Right lobe of liver (tissue), 6 donors: ENCODE data around the gene DSCAML1. TPM values are rescaled to one million over a fixed set of nuclear protein-coding genes. Genes with fewer than 3 reads are reported as not detected.

Source experiments
- ATAC-seq, 4 donors: fragments of 200-7000 bp; cut with Tn5 transposase; one replicate each; pipeline ENCODE4 v1.9.1; 2020; ENCODE audit warnings: mild to moderate bottlenecking in 4 of 4, moderate library complexity in 4 of 4
- DNase-seq, 3 donors: peaks; one replicate each; pipeline ENCODE4 v3.0.0-alpha.2; 2020
- H3K27ac ChIP-seq, 3 donors: fragments of 200-600 bp; one replicate each; pipeline ENCODE4 v1.8.0; 2022
- H3K27me3 ChIP-seq, 2 donors: fragments of 200-600 bp; one replicate each; pipeline ENCODE4 v1.8.0; 2022
- H3K36me3 ChIP-seq, 4 donors: fragments of 200-600 bp; sonication (generic) in 1 of 4; one replicate each; pipeline versions ENCODE4 v1.5.1 to v1.8.0; 2017 to 2022; ENCODE audit warnings: control low read depth in 1 of 4
- H3K4me1 ChIP-seq, 4 donors: fragments of 200-600 bp; sonication (generic) in 1 of 4; one replicate each; pipeline versions ENCODE4 v1.5.1 to v1.8.0; 2017 to 2022; ENCODE audit warnings: control low read depth in 1 of 4
- H3K4me3 ChIP-seq, 3 donors: fragments of 200-600 bp; one replicate each; pipeline ENCODE4 v1.8.0; 2022
- H3K9me3 ChIP-seq, 4 donors: fragments of 200-600 bp; sonication (generic) in 1 of 4; one replicate each; pipeline versions ENCODE4 v1.5.1 to v1.8.0; 2017 to 2022; ENCODE audit warnings: control low read depth in 1 of 4
- CTCF ChIP-seq, 4 donors: fragments of 200-600 bp in 3 of 4; fragments of 450-650 bp in 1 of 4; IDR thresholded peaks; one replicate each; pipeline versions ENCODE4 v1.5.1 to v1.8.0; 2016 to 2022; ENCODE audit warnings: antibody characterized with exemption in 4 of 4, mild to moderate bottlenecking in 2 of 4
- POLR2A ChIP-seq: fragments of 450-650 bp; IDR thresholded peaks from one replicate; pipeline ENCODE4 v1.6.1; 2017; ENCODE audit warnings: antibody characterized with exemption, mild to moderate bottlenecking
- WGBS: methylation state at CpG from one replicate; pipeline ENCODE4 v1.1.6; 2018; ENCODE audit warnings: low coverage, low lambda C conversion rate; ENCODE audit not compliant: insufficient coverage; ENCODE audit errors: missing lambda C conversion rate; 5-methylcytosine and 5-hydroxymethylcytosine counted together
- intact Hi-C, 2 donors: fragments of 100-400 bp; cut with DNase I; formaldehyde crosslinking; loops; one replicate each; pipeline versions ENCODE4 v1.11.2 to v1.14.1; 2022
- total RNA-seq, 6 experiments: library from RNA; depleted of rRNA in 2 of 6; stranded (reverse); fragments of >200 nt in 2 of 6; fragmentation: NEBNext Ultra II Directional in 3 of 6; extraction: Animal tissue kit (Norgen Biotek cat#: 25700) in 3 of 6; gene quantifications; one replicate each; pipeline versions ENCODE4 v1.1.0 to v1.2.4, GENCODE V29; 2016 to 2023
- donor health status: DM: no; HTN: yes; CAD: no.
- donor health status: DM: no; HTN: no; CAD: no.
- donor health status: DM: no; HTN: no; CAD: no.
- donor health status: DM: no; HTN: yes; CAD: no.
- donor health status: DM: no; HTN: yes; CAD: no.

DSCAML1 gene
- total RNA-seq, 6 experiments from 2014 or later = 0.06 to 0.92 (median 0.22) TPM; not detected in 1

DNA sequence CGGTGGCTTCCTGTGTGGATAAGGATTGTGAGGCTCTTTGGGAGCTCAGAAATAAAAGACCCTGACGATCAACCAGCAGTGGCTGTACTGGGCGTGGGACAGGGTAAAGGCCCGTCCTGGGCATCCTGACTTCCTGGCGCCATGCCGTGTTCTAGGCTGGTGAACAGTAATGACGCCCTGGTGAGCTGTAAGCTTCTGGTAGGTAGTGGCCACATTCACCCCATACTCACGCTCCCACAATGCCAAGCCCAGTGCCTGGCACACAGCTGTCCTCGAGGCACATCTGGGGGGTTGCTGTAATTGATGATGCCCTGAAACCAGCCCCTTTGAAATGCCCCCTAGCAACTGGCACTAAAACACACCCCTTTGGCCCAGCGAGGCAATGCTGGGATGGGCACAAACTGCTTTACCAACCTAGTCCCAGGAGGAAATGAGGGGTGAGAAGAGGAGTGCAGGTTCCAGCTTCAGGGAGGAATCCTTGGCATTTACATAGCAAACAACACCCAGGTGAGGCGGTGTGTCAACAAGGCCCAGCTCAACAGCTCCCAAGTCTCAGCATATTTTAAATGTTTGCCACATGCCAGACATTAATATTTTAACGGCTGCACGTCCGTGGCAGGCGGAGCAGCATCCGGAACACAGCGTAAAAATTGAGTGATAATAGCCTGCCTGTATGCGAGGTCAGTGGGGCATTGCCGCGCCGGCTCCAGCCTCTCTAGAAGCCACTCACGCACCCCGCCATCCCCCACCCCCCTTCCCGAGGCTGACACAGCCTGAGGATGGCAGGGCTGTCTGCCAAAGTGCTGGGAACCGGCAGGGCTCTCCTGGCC lies 79.3 kb downstream of the DSCAML1 start:
- Histone ChIP-seq H3K4me3 (no peak overlapping the region), H3K36me3 (no peaks in the 10 kb centered on the region), H3K27me3 (no peaks in the 10 kb centered on the region), H3K9me3 (no peaks in the 10 kb centered on the region), H3K27ac (no peak overlapping the region), H3K4me1 (no peaks in the 10 kb centered on the region)
- intact Hi-C loops = no loop called here
- TF ChIP-seq CTCF (IDR thresholded peaks at IDR 0.05) (no peak), POLR2A (no peak)
- WGBS = 42% methylated on average over 10 of the region's 25 CpGs
- ATAC-seq (peak in 3 of 4 donors; percentile 21 to 53 (median 52)), DNase-seq (no peak)

DNA sequence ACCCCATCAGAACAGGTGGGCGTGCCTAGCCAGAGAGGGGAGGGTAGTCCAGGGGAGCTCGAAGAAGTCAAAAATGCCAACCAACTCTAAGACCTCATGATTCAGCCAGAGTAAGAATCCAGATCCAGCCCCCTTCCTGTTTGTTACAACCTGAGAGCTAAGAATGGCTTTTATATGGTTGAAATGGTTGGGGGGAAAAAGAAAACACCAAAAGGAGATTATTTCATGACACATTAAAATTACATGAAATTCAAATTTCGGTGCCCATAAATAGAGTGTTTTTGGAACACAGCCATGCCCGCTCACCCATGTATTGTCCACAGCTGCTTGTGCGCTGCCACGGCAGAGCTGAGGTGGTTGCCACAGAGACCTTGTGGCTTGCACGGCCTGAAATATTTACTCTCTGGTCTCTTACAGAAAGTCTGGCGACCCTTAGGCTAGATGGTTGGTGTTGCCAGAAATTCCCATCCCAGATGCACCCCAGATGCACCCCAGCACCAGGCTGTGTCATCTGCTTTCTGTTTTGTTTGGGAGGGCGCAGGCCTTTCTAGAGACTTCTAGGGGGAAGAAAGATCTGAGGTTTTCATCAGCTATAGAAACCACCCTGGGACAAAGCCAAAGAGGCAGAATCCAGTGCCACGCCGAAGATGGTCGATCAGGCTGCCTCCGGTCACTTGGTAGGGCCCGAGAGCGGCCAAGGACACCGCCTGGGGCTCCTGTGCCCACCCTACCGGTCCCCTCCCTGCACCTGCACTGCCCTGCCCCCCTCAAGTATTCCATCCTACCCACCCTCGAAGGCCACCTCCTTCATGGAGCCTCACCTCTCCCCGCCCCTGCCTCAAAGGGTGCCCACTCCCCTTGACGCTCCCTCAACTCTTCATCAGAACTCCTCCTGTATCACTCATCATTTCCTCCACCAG lies 80.2 kb downstream of the DSCAML1 start:
- 72% methylated on average over 13 of the region's 20 CpGs for WGBS
- no peaks in the 10 kb centered on the region for H3K27me3 ChIP-seq
- TF ChIP-seq POLR2A = no peak
- TF ChIP-seq CTCF (IDR thresholded peaks at IDR 0.05) = no peak
- DNase-seq (no peak), ATAC-seq (peak in 1 of 4 donors; percentile 18)
- no peaks in the 10 kb centered on the region for H3K9me3 ChIP-seq
- no peak overlapping the region for H3K27ac ChIP-seq
- no peaks in the 10 kb centered on the region for H3K36me3 ChIP-seq
- H3K4me1 ChIP-seq = no peaks in the 10 kb centered on the region
- no peak overlapping the region for H3K4me3 ChIP-seq
- intact Hi-C loops = no loop called here

DNA sequence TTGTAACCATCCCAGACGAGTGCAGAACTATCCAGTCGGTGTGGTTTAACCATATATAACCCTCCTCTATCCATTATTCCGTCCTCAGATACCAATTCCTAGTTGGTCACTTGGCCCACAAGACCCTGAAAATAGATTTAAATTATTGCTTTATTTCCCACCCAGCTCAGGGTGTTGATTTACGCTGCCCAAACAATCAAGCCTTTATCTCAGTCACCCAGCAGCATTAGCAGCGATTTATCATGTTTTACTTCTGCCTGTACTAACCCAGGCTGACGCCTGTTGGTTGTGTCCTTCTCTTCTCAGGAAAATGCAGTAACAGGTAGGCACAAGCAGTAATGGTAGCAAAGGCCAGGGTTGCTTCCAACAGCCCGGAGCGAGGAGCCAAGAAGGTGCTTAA lies 81.2 kb downstream of the DSCAML1 start:
- no peak for DNase-seq
- WGBS = 50% methylated on average over 6 of the region's 8 CpGs
- no peak overlapping the region for H3K4me3 ChIP-seq
- intact Hi-C loops = no loop called here
- H3K27me3 ChIP-seq = no peaks in the 10 kb centered on the region
- ATAC-seq = no peak
- no peak overlapping the region for H3K27ac ChIP-seq
- TF ChIP-seq POLR2A (no peak), CTCF (IDR thresholded peaks at IDR 0.05) (no peak)
- no peaks in the 10 kb centered on the region for H3K9me3 ChIP-seq
- no peaks in the 10 kb centered on the region for H3K36me3 ChIP-seq
- no peaks in the 10 kb centered on the region for H3K4me1 ChIP-seq

- Histone ChIP-seq H3K27me3 (no peaks in the 10 kb centered on the region), H3K4me1 (no peaks in the 10 kb centered on the region), H3K27ac (no peak overlapping the region), H3K4me3 (no peak overlapping the region), H3K36me3 (no peaks in the 10 kb centered on the region), H3K9me3 (no peaks in the 10 kb centered on the region)
- DNase-seq (no peak), ATAC-seq (no peak)
- intact Hi-C loops = no loop called here
- WGBS = 89% methylated on average over 5 of the region's 6 CpGs
- TF ChIP-seq POLR2A (no peak), CTCF (IDR thresholded peaks at IDR 0.05) (no peak)
Observed at GRCh38 chr11:117713538-117713991, 83.5 kb downstream of the DSCAML1 start.
